SK-N-SH (cell line): Measurements from ENCODE around the gene ZNF785. TPM values are rescaled to one million over a fixed set of nuclear protein-coding genes. Genes with fewer than 3 reads are reported as not detected.

ENCODE experiments used
- CTCF ChIA-PET: fragments of 300-600, 350-600 bp; formaldehyde crosslinking; extraction: SDS; loops from one replicate; lab custom pipeline; 2021; lab: Yijun Ruan, JAX
- POLR2A ChIA-PET: fragments of 350-600 bp; sonication (Branson Sonifier 250); formaldehyde crosslinking; extraction: SDS; loops from one replicate; lab custom pipeline; 2020; ENCODE audit warnings: antibody characterized with exemption, inconsistent platforms; lab: Yijun Ruan, JAX
- DNase-seq: peaks from one replicate; pipeline ENCODE4 v3.0.0; 2012
- H2AFZ ChIP-seq: fragments of 200-600 bp; sonication (generic); 2 replicates; pipeline ENCODE4 v1.8.1; 2016; ENCODE audit warnings: antibody characterized with exemption, mild to moderate bottlenecking, low read depth
- H3F3A ChIP-seq: fragments of 200-600 bp; sonication (generic); replicated peaks from 2 replicates; pipeline ENCODE3; 2016; ENCODE audit warnings: antibody characterized with exemption, mild to moderate bottlenecking; ENCODE audit not compliant: insufficient read depth
- H3K27ac ChIP-seq, 2 experiments: fragments of 200-500 bp in 1 of 2; fragments of 200-600 bp in 1 of 2; sonication (Bioruptor generic) in 1 of 2; sonication (generic), shearing (Covaris generic) in 1 of 2; 2 replicates each; pipeline versions ENCODE4 v1.5.1 to v1.6.1; 2014 to 2016; ENCODE audit warnings: low read depth in 2 of 2, inconsistent platforms in 1 of 2, low read length in 1 of 2, mild to moderate bottlenecking in 1 of 2, mixed read lengths in 1 of 2
- H3K27me3 ChIP-seq: fragments of 200-600 bp; sonication (generic), shearing (Covaris generic); 2 replicates; pipeline ENCODE4 v1.6.1; 2016; ENCODE audit warnings: mixed run types; ENCODE audit not compliant: insufficient read depth
- H3K36me3 ChIP-seq, 2 experiments: fragments of 200-500 bp in 1 of 2; fragments of 200-600 bp in 1 of 2; sonication (Bioruptor generic) in 1 of 2; sonication (generic) in 1 of 2; replicated peaks in 1 of 2; 2 replicates each; pipeline versions ENCODE3 to v1.5.1; 2014 to 2016; ENCODE audit warnings: low read length in 1 of 2, mild to moderate bottlenecking in 1 of 2; ENCODE audit not compliant: insufficient read depth in 2 of 2, control insufficient read depth in 1 of 2
- H3K4me1 ChIP-seq, 2 experiments: fragments of 200-500 bp in 1 of 2; fragments of 200-600 bp in 1 of 2; sonication (Bioruptor generic) in 1 of 2; sonication (generic), shearing (Covaris generic) in 1 of 2; 2 replicates each; pipeline versions ENCODE4 v1.5.1 to v1.6.1; 2014 to 2016; ENCODE audit warnings: low read depth in 1 of 2, low read length in 1 of 2, mixed run types in 1 of 2; ENCODE audit not compliant: insufficient read depth in 2 of 2, control insufficient read depth in 1 of 2
- H3K4me2 ChIP-seq: fragments of 200-600 bp; sonication (generic), shearing (Covaris generic); 2 replicates; pipeline ENCODE4 v1.6.1; 2017; ENCODE audit warnings: mixed run types
- H3K4me3 ChIP-seq, 2 experiments: fragments of 200-500 bp in 1 of 2; fragments of 200-600 bp in 1 of 2; sonication (Bioruptor generic) in 1 of 2; sonication (generic), shearing (Covaris generic) in 1 of 2; 2 replicates each; pipeline versions ENCODE4 v1.5.1 to v1.8.1; 2014 to 2016; ENCODE audit warnings: low read depth in 2 of 2, inconsistent platforms in 1 of 2, low read length in 1 of 2, mild to moderate bottlenecking in 1 of 2, mixed read lengths in 1 of 2, moderate library complexity in 1 of 2
- H3K79me2 ChIP-seq: fragments of 200-600 bp; sonication (generic); 2 replicates; pipeline ENCODE4 v1.8.1; 2017; ENCODE audit warnings: mild to moderate bottlenecking; ENCODE audit not compliant: insufficient read depth
- H3K9ac ChIP-seq: fragments of 200-600 bp; sonication (generic); 2 replicates; pipeline ENCODE4 v1.6.1; 2017; ENCODE audit warnings: mixed run types
- H3K9me2 ChIP-seq: fragments of 200-600 bp; sonication (generic); 2 replicates; pipeline ENCODE4 v1.6.1; 2017; ENCODE audit warnings: mixed run types
- H3K9me3 ChIP-seq: fragments of 200-600 bp; sonication (generic); 2 replicates; pipeline ENCODE4 v1.6.1; 2017; ENCODE audit warnings: mixed run types, mild to moderate bottlenecking, moderate library complexity
- H4K20me1 ChIP-seq: fragments of 200-600 bp; sonication (generic); 2 replicates; pipeline ENCODE4 v1.6.1; 2017; ENCODE audit warnings: mild to moderate bottlenecking, mixed run types; ENCODE audit not compliant: insufficient read depth
- CHD2 ChIP-seq: fragments of 150-350 bp; IDR thresholded peaks from 2 replicates; pipeline ENCODE4 v1.6.1; 2018; ENCODE audit warnings: low read length; ENCODE audit not compliant: partially characterized antibody
- ELF1 ChIP-seq: IDR thresholded peaks from 2 replicates; pipeline ENCODE4 v1.4.0; 2012
- EZH2phosphoT487 ChIP-seq: fragments of 200-600 bp; sonication (generic); IDR thresholded peaks from 2 replicates; pipeline ENCODE4 v1.6.1; 2017; ENCODE audit warnings: low read depth, mixed run types, mild to moderate bottlenecking, antibody characterized with exemption, moderate library complexity, borderline replicate concordance
- FOSL2 ChIP-seq: IDR thresholded peaks from 2 replicates; pipeline ENCODE4 v1.4.0; 2012; ENCODE audit warnings: low read depth, mild to moderate bottlenecking, moderate library complexity, borderline replicate concordance
- FOXM1 ChIP-seq: IDR thresholded peaks from 2 replicates; pipeline ENCODE4 v1.4.0; 2012; ENCODE audit warnings: low read depth, mild to moderate bottlenecking
- MEF2A ChIP-seq: IDR thresholded peaks from 2 replicates; pipeline ENCODE4 v1.4.0; 2012; ENCODE audit warnings: low read depth, borderline replicate concordance
- MXI1 ChIP-seq: IDR thresholded peaks from 2 replicates; pipeline ENCODE4 v1.6.1; 2012; ENCODE audit warnings: mild to moderate bottlenecking, low read depth, low read length, improper control_type of control experiment
- POLR2AphosphoS5 ChIP-seq: IDR thresholded peaks from 2 replicates; pipeline ENCODE4 v1.6.1; 2012; ENCODE audit warnings: low read depth, low read length
- RAD21 ChIP-seq: IDR thresholded peaks from 2 replicates; pipeline ENCODE4 v1.6.1; 2012; ENCODE audit warnings: mild to moderate bottlenecking, low read length
- RFX5 ChIP-seq: IDR thresholded peaks from 2 replicates; pipeline ENCODE4 v1.6.1; 2012; ENCODE audit warnings: mild to moderate bottlenecking, improper control_type of control experiment, low read length
- RXRA ChIP-seq: IDR thresholded peaks from 2 replicates; pipeline ENCODE4 v1.4.0; 2012; ENCODE audit warnings: low read depth, mild to moderate bottlenecking, borderline replicate concordance
- SIN3A ChIP-seq: IDR thresholded peaks from 2 replicates; pipeline ENCODE4 v1.6.1; 2012; ENCODE audit warnings: low read depth, mild to moderate bottlenecking, low read length, moderate library complexity, borderline replicate concordance
- SMC3 ChIP-seq: IDR thresholded peaks from 2 replicates; pipeline ENCODE4 v1.6.1; 2012; ENCODE audit warnings: low read depth, low read length, improper control_type of control experiment
- TAF1 ChIP-seq: IDR thresholded peaks from 2 replicates; pipeline ENCODE4 v1.6.1; 2012; ENCODE audit warnings: low read depth, mild to moderate bottlenecking, low read length, moderate library complexity, borderline replicate concordance
- TEAD4 ChIP-seq: IDR thresholded peaks from 2 replicates; pipeline ENCODE4 v1.4.0; 2012; ENCODE audit warnings: mild to moderate bottlenecking, borderline replicate concordance; ENCODE audit not compliant: insufficient read depth
- YY1 ChIP-seq: IDR thresholded peaks from 2 replicates; pipeline ENCODE4 v1.4.0; 2012; ENCODE audit warnings: low read depth, mild to moderate bottlenecking
- WGBS: methylation state at CpG from one replicate; pipeline ENCODE4 v1.1.6; 2017; ENCODE audit warnings: low lambda C conversion rate; 5-methylcytosine and 5-hydroxymethylcytosine counted together
- polyA plus RNA-seq, 3 experiments: library from polyadenylated mRNA; depleted of rRNA; stranded (reverse); fragments of >200 nt; gene quantifications; 2 replicates each; pipeline ENCODE4 v1.2.3, GENCODE V29; 2012
- TF ChIP-seq, protein P1 (sequence below): fragments of 200-600 bp; sonication (generic); IDR thresholded peaks from 2 replicates; pipeline ENCODE4 v1.6.1; 2017; ENCODE audit warnings: antibody characterized with exemption, mild to moderate bottlenecking, moderate library complexity
- TF ChIP-seq, protein P2 (sequence below): IDR thresholded peaks from 2 replicates; pipeline ENCODE4 v1.6.1; 2012; ENCODE audit warnings: mild to moderate bottlenecking, low read depth, low read length, moderate library complexity

ZNF785 gene
- polyA plus RNA-seq, 1 of the 3 experiments (the other 2 are of a cell fraction), result 8.8 TPM

DNA sequence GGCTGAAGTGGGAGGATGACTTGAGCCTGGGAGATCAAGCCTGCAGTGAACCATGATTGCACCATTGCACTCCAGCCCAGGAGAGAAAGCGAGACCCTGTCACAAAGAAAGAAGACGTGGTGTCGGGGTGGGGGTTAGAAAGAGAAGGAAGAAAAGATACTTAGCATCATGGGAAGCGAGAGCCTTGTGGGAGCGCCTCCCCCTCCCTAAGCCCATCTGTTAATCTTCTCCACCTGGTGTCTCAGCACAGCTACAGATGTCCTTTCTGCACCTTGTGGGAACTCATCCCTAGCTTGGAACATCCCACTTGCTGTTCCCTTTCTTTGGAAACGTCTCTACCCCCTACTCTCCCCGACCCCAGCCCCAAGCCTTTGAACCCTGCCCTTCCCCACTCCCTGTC is 20.0 kb downstream of the ZNF785 start:
- no peak overlapping the region for H3K27ac ChIP-seq
- H3K4me3 ChIP-seq, result no peak overlapping the region
- H3K27me3 ChIP-seq, result no peaks in the 10 kb centered on the region
- no peak overlapping the region for H3K9ac ChIP-seq
- no peaks in the 10 kb centered on the region for H3K9me3 ChIP-seq
- no peak overlapping the region for H3K4me2 ChIP-seq
- no peaks in the 10 kb centered on the region for H3K79me2 ChIP-seq
- H3K4me1 ChIP-seq, result peaks cover 0 to 6% of the 10 kb centered on the region in 2 experiments; a peak in 1 of 4 replicates
- ChIA-PET CTCF (interaction anchor here (1.1 to 1.8 kb wide), 4 partner anchors 16 to 135 kb away, joined by 3 to 7 read pairs (median 4); partner anchors contain the start of genes DCTPP1 and ZNF747), POLR2A (interaction anchor here (1.3 to 1.5 kb wide), 2 partner anchors 8 to 29 kb away, joined by 3 to 4 read pairs; no protein-coding TSS in a partner anchor)
- no peaks in the 10 kb centered on the region for H3K36me3 ChIP-seq
- H4K20me1 ChIP-seq, result no peaks in the 10 kb centered on the region
- peaks cover 2% of the 10 kb centered on the region for H3F3A ChIP-seq
- DNase-seq, result no peak
- no peak for TF ChIP-seq ELF1
- TF ChIP-seq, protein P1, sequence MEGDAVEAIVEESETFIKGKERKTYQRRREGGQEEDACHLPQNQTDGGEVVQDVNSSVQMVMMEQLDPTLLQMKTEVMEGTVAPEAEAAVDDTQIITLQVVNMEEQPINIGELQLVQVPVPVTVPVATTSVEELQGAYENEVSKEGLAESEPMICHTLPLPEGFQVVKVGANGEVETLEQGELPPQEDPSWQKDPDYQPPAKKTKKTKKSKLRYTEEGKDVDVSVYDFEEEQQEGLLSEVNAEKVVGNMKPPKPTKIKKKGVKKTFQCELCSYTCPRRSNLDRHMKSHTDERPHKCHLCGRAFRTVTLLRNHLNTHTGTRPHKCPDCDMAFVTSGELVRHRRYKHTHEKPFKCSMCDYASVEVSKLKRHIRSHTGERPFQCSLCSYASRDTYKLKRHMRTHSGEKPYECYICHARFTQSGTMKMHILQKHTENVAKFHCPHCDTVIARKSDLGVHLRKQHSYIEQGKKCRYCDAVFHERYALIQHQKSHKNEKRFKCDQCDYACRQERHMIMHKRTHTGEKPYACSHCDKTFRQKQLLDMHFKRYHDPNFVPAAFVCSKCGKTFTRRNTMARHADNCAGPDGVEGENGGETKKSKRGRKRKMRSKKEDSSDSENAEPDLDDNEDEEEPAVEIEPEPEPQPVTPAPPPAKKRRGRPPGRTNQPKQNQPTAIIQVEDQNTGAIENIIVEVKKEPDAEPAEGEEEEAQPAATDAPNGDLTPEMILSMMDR, result no peak
- TF ChIP-seq, protein P2, sequence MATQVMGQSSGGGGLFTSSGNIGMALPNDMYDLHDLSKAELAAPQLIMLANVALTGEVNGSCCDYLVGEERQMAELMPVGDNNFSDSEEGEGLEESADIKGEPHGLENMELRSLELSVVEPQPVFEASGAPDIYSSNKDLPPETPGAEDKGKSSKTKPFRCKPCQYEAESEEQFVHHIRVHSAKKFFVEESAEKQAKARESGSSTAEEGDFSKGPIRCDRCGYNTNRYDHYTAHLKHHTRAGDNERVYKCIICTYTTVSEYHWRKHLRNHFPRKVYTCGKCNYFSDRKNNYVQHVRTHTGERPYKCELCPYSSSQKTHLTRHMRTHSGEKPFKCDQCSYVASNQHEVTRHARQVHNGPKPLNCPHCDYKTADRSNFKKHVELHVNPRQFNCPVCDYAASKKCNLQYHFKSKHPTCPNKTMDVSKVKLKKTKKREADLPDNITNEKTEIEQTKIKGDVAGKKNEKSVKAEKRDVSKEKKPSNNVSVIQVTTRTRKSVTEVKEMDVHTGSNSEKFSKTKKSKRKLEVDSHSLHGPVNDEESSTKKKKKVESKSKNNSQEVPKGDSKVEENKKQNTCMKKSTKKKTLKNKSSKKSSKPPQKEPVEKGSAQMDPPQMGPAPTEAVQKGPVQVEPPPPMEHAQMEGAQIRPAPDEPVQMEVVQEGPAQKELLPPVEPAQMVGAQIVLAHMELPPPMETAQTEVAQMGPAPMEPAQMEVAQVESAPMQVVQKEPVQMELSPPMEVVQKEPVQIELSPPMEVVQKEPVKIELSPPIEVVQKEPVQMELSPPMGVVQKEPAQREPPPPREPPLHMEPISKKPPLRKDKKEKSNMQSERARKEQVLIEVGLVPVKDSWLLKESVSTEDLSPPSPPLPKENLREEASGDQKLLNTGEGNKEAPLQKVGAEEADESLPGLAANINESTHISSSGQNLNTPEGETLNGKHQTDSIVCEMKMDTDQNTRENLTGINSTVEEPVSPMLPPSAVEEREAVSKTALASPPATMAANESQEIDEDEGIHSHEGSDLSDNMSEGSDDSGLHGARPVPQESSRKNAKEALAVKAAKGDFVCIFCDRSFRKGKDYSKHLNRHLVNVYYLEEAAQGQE, result no peak
- TF ChIP-seq TAF1, result no peak
- TF ChIP-seq EZH2phosphoT487, result no peak
- no peak for TF ChIP-seq POLR2AphosphoS5
- TF ChIP-seq SIN3A, result no peak
- no peak for TF ChIP-seq CHD2
- TF ChIP-seq RXRA, result no peak
- TF ChIP-seq MEF2A, result no peak
- TF ChIP-seq SMC3, result no peak
- TF ChIP-seq RAD21, result no peak
- TF ChIP-seq RFX5, result no peak
- no peak for TF ChIP-seq FOSL2
- no peak for TF ChIP-seq FOXM1
- TF ChIP-seq TEAD4, result no peak
- no peak for TF ChIP-seq MXI1
- no peak for TF ChIP-seq YY1
- no peaks in the 10 kb centered on the region for H3K9me2 ChIP-seq
- no peak overlapping the region for H2AFZ ChIP-seq
- WGBS, result 65% methylated on average over 7 of the region's 7 CpGs
